Stimulated activated CD8-positive, alpha-beta memory T cell treated with anti-CD3 and anti-CD28 coated beads, Interleukin-4, amount 100 ng/mL, for 4 hours (primary cell): ENCODE measurements around the gene FBXO31.

Experiments used
- DNase-seq, 2 donors: peaks; one replicate each; pipeline ENCODE4 v3.0.0-alpha.2; 2020; ENCODE audit warnings: low read depth in 2 of 2, low spot score in 1 of 2

Gene FBXO31

DNA sequence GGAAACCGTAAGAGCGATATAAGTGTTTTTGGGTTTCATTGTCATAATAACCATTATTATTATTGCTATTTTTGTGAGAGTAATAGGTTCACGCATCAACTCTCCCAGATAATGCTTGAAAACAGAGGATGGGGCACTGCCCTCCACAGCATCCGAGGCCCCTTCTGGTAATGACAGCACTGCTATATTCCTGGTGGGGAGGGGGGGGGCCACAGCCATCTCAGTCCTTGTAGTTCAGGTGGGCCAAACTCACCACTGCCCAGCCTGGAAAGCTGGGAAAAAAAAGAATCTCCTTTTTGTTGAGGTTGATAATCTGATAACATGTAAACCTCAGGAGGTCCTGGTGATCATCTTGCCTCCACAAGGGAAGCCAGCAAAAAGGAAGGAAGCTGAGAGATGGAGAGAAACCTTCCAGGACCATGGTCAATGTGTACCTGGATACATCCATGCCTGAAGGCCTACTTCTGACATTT is 67.1 kb downstream of the FBXO31 start:
- no peak for DNase-seq

DNA sequence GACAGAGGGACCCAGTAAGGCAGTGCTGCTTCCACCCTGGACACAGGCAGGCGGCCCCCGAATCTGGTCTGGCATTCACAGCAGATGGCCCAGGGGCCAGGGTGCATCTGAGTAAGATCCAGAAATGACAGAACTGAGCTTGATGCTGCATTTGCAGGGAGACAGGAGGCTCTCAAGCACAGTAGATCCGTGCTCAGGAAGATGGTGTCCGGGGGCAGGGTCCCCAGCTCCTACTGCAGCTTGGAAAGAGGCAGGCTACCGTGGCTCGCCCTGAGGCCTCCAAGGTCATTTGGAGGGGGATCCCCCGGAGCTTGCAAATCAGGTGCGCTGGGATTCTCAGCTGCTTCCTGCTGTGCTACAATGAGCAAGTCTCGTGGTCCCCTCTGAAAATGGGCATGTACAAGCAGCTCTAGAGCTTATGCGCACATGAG is 68.6 kb downstream of the FBXO31 start:
- no peak for DNase-seq

DNA sequence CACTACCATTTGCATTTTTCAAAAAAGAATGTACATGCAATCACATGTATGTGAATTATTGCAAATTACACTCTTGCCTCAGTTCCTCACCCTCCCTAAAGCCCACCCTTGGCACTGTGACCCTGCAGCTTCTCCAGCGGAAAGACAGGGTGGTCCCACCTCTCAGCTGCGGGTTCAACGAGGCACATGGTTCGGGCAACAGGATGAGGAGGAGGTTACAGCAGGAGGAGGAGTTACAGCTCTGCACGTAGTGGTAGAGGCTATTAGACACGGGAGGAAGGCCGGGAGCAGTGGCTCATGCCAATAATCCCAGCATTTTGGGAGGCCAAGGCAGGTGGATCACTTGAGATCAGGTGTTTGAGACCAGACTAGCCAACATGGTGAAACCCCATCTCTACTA is 71.6 kb downstream of the FBXO31 start:
- DNase-seq = no peak

DNA sequence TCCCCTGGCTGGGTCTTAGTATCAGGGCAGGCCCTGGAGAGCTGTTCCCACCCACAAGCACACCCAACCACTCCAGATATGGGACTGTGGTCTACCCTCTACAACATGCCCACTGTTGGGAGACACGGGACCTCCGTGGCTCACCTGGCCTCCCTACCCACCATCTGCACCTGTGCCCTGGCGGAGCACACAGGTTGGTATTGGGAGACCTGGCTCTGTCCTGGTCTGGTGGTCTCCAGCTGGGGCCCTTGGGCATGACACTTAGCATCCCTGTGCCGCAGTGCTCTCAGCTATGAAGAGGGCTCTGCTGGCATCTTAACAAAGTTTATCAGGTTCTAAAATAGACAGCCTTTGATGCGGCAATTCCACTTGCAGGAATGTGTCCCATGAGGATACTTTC is 72.2 kb downstream of the FBXO31 start:
- DNase-seq = no peak

DNA sequence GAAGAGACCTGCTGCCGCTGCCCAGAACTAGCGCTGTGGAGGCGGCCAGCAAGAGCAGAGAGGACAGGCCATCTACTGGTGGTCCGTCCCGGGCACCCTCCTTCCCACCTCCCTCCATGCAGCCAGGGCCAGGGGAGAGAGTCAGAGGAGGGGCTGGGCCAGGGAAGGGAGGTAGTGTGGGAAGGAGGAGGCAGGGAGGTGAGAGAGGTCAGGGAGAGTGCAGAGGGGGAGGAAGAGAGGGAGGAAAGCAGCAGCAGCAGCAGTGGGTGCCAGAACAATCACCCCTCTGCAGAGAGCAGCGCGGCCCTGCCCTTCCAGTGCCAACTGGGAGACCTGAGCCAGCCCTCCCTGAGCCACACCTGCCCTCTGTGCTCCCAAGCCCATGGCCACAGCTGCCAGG is 73.0 kb downstream of the FBXO31 start:
- no peak for DNase-seq

DNA sequence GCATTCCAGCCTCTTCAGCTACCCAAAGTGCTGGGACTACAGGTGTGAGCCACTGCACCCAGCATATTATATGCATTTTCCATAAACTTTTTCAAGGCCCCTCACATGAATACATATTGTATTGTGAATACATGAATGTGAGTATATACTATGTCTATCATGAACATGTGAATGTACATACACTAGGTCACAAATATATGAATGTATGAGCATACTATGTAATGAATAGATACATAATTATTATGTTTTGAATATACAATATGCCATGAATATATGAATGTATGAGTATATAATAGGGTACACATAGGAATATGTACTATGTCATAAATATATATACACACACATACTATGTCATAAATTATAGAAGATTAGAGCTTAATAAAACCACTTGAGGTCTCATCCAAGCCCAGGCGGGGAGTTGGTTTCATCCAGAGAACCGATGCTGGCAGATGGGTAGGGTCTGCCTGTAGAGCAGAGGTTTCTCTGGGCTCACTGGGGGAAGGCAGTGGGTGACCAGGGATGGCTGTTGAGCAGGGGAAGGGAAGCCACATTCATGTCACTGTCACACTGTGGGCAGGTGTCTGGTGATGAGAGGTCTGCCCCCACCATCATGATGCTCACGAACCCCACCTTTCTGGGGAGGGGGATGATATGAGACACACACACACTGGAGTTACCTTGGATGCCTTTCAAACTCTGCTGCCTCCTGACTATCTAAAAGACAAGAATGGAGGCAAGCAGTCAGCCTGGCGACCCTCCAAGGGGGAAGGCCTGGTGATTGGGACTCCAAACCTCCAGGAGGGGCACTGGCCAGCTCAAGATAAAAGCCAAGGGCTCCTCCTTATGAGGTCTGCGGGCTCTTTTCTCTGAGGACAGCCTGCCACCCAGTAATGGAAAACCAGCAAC is 73.7 kb downstream of the FBXO31 start:
- DNase-seq = no peak

DNA sequence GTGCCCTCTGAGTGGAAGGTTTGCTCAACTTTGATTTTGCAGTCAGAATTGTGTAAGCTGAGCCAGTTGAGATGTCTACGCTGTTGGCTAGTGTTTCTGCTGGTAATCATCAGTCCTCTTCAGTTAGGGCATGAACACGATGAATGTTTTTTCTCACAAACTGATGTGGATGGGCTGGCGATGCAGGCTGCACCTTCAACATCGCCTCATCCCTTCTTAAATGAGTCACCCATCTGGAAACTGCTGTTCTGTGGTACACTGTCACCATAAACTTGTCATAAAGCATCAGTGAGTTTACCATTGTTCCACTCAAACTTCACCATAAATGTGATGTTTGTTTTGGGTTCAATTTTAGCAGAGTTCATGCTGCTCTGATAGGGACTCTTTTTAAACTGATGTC is 74.8 kb downstream of the FBXO31 start:
- no peak for DNase-seq

DNA sequence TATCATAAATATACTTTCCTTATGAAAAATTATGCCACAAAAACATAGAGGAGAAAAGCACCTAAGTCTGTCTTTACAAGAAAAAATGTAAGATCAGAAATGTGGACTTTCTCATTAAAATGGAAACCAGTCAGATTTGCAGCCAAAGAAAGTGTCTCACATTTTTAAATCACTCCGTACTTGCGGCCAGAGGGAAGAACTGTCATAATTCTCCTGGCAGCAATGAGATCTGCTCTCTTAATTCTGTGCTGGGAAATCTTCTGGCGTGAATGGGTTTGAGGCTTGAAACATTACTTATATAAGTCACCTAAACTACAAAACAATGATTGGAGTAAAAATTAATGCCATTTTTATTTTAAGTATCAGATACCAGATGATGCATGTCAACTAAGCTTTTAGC is 77.1 kb downstream of the FBXO31 start:
- no peak for DNase-seq

DNA sequence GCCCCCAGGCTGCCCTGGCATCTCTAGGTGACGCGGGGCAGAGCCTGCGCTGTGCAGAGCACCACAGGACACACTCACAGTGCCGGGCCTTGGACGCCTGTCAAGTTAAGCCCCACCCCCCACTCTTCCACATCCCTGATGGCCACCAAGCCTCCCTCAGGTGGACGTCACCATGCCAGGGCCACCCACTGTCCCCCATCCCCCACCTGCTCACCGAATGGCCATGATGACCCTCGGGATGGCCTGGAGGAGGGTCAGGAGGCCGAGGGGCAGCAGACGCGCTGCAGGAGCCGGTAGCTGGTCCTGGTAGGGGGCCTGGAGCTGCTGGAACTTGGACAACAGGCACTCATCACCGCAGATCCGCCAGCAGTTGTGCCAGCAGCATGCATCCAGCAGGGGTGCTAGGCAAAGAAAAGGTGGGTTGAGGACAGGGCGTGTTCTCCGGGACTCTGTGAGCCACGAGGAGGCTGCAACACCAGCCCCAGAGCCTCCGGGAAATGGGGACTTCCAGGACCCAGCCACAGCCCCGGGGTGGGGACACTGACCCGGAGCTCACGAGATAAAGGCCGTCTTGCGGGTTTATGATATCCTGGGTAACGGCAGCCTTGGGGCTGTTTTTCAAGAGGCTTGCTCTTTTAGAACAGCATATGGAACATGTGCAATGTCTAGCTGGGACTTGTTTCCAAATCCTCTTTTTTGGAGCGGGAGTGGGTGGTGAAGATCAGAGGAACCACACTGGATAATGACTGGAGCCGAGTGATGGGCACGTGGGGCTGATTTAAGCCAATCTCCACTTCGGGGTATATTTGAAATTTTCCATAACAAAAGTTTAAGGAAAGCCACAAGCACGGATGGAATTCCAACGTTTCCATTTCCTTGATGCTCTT is 77.8 kb downstream of the FBXO31 start:
- DNase-seq = no peak

DNA sequence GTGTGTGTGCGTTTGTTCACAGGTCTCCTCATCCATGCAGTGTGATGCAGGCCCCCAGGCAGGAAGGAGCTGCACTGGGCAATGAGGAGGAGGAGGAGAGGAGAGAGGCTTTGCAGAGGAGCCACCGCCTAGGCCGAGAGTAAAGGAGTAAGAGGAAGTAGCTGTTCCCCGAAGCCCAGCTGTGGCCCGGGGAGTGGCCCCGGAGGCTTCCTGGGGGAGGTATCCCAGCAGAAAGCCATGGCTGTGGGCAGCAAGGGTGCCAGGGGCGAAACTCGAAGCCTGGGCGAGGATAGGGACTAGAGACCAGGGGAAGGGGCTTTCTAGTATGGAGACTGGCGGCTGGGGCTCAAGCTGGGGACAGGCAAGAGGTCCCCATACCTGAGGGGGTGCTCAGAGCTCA is 78.6 kb downstream of the FBXO31 start:
- no peak for DNase-seq

DNA sequence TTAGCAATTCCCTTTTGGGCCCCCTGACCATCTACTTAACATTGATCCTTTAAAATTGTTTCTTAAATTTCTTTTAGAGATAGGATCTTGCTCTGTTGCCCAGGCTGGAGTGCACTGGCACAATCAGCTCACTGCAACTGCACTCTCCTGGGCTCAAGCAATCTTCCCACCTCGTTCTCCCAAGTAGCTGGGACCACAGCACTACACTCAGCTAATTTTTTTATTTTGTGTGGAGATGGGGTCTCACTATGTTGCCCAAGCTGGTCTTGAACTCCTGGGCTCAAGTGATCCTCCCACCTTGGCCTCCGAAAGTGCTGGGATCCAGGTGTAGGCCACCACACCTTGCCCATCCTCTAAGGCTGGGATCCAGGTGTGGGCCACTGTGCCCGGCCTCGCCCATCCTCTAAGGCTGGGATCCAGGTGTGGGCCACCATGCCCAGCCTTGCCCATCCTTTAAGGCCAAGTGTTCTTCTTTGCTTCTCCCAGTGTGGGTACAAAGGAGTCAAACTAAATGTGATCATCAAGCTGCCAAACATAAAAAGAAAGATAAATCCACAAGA is 79.5 kb downstream of the FBXO31 start:
- no peak for DNase-seq

DNA sequence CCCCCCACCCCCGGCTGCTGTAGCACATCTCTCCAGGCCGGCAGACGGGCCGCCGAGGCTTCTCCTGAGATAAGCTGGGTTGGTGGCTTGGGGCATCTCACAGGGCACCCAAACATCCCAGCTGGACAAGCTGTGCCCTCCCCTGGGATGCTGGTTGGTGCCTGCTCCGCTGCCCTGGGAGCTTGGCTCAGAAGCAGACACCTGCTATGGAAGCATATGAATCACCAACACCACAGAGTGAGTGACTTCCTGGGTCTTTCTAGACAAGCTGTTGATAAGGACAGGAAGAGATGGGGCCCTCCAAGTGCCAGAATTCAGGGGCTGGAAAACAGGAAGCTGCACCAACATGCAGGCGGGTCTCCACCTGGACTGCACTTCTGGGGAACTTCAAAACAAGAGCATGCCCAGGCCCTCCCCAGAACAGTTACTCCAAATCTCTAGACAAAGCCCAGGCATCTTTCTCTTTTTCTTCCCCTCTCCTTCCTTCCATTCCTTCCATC is 80.1 kb downstream of the FBXO31 start:
- no peak for DNase-seq

DNA sequence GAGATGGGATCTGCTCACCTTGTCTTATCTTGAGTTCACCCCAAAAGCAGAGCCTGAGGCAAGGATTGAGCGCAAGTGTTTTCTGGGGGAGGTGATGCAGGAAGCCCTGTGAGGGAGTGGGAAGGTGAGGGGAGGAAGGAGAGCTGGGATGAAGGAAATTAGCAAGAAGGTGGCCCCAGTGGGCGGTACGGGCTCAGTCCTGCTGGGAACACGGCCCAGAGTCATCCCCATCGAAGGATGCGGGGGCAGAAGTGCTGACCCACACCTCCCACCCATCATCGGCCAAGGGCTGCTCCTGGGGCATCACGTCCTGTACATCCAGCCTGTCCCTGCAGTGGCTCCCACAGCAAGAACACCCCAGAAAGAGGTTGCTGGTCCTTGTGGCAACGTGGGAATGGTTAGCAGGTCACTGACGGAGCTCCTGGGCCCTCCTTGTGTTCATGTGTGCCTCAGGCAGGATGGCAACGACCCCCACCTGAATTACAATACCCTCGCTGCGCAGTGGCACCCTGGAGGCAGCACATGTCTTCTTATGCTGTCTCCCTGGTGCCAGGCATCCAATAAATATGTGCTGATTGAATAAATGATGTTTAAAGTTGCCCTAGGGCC is 84.6 kb downstream of the FBXO31 start:
- no peak for DNase-seq

DNA sequence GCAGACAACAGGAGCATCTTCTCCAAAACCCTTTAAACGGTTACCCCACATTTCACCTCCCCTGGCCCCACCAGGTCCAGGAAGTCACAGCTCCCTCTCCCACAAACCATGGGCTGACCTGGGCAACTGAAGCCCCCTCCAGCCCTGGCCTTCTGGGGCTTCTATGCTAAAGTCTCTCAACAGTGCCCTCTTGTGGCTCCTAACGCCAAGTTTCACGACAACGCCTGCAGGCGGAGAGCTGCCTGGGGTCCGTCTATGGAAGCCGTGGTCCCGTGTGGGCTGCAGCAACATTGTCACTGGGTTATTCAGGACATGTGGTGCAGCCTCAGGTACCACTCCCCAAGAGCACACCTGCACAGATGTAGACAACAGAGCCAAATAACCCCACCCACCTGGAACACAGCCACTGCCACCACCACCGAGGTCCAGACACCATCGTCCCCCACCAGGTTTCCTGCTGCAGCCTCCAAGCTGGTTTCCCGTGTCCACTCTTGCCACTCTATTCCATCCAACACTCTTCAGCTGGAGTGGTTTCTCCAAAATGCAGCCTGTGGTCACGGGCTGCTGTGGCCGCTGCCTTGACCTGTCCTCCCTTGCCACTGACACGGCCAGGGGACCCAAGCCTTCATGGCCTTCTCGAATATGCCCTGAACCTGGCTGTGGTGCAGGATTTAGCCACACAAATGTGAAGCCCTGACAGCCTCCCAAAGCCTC is 85.5 kb downstream of the FBXO31 start:
- DNase-seq = no peak

DNA sequence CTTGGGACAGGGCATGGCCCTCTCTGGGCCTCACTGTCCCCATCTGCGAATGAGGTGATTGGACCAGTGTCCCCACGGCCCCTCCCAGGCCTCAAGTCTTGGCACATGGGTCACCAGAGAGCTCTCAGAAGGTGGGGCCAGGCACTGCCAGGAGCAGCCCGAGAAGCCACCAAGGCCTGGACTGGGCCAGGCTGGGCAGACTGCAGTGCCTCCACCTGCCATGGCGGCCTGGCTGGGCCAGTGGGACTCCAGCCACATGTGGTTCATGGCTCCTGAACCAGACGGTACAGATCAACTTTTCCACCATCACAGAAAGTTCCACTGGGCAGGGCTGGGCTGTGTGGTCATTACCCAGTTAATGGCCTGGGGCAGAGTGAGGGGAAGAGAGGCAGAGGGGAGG is 86.2 kb downstream of the FBXO31 start:
- DNase-seq = no peak

DNA sequence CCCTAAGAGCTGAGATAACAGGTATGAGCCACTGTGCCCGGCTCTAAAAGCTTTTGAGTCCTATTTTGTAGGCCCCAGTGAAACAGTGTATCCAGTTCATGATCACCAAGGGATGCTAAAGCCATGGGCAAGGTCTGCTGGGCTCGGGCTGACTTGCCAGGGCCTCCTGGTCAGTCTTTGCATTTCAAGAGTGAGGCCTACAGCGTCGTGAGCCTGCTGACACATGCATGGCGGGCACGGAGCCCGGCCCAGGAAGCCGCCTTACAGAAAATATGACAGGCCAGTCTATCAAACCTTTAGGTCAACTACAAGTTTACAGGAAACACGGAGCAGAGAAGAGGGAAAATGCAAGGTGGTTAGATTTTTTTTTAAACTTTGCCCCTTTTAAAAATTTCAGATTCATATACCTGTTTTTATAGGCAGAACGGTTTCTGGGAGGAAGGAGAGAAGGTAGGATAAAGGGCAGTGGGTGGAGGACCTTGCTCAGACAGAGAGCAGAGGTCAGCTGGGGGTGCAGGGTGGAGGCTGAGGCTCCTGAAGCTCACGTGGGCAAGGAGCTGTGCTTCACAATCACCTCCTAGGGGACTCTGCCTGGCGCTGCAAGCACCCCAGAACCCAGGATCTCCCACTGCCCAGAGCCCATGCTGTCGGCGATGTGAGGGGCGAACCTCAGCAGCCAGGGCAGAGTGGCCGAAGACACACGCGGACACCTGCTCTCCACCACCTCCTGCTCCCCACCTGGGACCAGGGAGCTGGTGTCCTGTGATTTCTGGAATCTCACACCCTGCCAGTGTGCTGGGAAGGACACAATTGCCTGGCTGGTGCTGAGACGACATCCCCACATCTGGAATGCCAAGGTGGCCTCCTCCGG is 87.7 kb downstream of the FBXO31 start:
- no peak for DNase-seq

DNA sequence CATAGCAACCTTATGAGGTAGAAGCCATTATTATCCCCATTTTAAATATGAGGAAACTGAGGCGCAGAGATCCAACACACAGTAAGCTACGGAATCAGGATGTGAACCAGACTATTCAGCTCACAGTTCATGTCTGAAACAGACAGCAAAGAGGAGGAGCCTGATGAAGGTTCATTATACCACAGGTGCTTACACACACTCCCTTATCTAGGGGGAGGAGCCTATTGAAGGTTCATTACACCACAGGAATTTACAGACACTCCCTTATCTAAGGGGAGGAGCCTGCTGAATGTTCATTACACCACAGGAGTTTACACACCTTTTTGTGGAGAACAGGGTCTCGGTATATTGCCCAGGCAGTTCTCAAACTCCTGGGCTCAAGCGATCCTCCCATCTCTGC is 88.3 kb downstream of the FBXO31 start:
- no peak for DNase-seq

DNA sequence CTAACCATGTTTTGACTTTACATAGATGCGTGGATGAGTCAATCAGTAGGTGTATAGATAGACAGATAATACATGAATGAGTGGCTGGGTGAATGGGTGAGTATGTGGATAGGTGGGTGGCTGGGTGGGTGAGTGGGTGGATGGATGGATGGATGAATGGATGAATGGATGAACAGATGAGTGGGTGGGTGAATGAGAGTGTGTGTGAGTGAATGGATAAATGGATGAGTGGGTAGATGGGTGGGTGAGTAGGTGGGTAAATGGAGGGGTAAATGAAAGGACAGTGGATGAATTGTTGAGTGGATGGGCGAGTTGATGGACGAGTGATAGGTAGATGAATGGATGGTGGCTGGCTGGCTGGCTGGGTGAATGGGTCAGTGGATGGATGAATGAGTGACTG is 89.6 kb downstream of the FBXO31 start:
- DNase-seq = no peak

DNA sequence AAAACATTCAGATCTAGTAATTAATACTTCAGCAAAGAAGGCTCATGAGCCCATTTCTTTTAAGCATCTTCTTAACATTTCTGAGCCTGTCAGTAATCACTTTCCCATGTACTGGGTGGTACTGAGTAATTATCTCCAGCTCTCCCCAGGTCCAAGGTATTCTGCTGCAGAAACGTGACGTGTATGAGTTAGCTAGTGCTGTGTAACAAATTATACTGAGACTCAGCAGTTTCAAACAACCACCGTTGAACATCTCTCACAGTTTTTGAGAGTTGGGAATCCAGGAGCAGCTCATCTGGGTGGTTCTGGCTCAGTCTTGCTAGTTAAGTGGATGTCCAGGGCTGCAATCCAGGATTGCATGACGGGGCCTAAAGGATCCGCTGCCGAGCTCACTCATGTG is 91.6 kb downstream of the FBXO31 start:
- no peak for DNase-seq
